HPDE6-E6E7 (cell line): ENCODE data around the gene QKI.
"Not testable (repeated sequence)": the region's sequence is repeated elsewhere in the genome, so short reads cannot be mapped to it uniquely, and the experiment has no call there.

ENCODE experiments used
- DNase-seq: peaks from one replicate; pipeline ENCODE4 v3.0.0; 2011; ENCODE audit warnings: missing footprints; ENCODE audit errors: extremely low spot score

QKI gene

DNA sequence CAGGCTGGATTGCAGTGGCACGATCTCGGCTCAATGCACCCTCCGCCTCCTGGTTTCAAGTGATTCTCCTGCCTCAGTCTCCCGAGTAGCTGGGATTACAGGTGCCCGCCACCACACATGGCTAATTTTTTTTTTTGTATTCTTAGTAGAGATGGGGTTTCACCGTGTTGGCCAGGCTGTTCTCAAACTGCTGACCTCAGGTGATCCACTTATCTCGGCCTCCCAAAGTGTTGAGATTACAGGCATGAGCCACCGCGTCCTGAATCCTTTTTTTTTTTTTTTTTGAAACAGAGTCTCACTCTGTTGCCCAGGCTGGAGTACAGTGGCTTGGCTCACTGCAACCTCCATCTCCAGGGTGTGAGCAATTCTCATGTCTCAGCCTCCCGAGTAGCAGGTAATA, 24.9 kb downstream of the QKI start:
- not testable (repeated sequence) for DNase-seq

DNA sequence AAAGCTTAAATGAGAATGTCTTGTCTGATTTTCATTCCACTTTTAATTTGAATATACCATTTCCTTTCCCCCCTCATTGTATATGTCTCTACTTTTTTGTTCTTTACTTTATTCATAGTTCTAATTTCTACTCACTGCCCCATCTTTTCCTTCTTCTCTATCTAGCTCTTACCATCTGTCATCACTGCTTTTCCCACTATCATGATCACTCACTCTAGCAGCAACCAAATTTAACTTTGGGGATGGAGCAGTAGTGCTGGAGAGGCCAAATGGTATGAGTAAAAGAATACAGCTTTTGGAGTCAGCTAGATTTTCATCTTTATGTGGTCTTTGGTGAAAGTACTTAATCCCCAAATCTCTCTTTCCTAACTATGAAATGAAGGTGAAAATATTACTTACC, 25.5 kb downstream of the QKI start:
- no peak for DNase-seq

DNA sequence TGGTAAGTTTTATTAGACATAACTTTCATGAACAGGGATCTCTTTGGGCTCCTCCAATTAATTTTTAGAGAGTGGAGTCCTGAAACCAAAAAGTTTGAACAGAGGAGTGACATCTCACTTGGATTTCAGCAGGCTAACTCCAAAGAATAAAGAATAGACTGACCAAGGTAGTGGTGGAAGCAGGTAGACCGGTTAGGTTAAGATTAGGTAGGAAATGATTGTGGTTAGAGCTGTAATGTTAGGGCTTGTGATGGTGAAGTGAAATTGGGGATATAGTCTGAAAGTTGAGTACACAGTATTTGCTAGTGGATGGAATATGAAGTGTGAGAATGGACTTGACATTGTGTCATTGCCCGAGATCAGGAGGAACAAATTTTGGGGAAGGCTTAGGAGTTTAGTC, 27.8 kb downstream of the QKI start:
- DNase-seq = no peak

DNA sequence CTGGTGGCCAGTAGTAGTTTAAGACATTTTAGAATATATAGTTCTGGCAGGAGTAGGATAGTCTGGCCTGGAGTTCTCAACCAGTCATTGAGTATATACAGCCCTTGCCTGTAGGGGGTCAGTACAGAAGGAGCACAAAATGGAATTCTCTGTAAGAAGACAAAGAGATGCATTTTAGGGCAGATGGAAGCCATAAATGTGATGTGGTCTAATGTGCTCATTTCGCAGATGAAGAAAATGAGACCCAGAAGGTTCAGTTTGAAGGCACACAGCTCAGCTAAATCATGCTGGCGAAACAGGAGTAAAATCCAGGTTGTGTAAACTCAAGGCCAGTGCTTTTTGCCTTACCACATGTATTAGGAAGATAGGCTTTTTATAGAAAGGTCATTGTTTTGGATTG, 29.6 kb downstream of the QKI start:
- DNase-seq = no peak

DNA sequence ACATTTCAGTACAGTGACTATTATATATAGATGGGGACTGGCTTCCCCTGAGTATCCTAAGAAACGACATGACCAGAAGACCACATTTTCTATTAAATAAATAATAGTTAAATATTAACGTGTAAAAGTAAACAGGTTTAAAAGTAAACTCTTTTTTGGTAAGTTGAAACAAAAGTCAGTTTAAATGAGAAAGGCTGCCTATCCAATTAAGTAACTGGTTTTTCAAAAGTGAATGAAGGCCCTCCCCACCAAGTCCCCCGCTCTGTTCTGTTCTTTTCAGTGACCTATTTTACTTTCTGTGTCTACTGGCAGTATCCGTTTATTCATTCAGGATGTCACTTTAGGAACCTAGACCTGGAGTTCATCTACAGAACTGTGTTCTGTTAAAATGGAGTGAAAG, 32.0 kb downstream of the QKI start:
- DNase-seq = no peak

DNA sequence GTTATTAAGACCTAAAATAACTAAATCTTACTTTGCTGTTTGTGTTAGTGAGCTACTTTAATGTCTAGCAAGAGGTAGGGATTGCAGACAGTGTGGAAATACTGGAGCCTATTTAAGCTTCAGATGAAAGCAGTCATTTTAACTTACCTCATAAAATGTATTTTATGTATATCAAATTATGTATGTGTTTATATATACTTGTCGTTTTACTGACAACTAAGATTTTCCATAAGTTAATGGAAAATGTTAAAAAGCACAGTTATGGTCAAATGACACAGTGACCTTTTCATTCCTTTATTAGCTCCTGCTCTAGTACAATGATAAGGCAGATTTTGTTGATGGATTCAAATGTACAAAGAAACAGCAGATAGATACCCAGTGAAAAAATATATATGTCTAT, 34.6 kb downstream of the QKI start:
- DNase-seq = no peak

DNA sequence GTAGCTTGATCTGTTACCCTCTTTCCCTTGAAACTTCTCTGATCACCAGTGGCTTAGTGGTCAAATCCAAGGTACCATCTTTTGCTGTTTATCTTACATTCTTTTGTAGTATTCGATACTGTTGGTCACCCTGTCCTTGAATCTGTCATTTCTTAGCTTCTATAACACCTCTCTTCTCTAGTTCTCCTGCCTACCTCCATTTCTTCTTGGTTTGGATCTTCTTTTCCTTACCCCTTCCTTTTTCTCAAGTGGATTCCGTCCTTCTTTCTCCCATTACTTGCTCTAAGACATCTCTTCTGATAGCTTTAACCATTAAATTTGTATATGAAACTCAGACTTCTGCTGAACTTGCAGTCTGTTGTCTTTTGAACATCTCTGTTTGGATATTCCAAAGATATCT, 39.9 kb downstream of the QKI start:
- no peak for DNase-seq

DNA sequence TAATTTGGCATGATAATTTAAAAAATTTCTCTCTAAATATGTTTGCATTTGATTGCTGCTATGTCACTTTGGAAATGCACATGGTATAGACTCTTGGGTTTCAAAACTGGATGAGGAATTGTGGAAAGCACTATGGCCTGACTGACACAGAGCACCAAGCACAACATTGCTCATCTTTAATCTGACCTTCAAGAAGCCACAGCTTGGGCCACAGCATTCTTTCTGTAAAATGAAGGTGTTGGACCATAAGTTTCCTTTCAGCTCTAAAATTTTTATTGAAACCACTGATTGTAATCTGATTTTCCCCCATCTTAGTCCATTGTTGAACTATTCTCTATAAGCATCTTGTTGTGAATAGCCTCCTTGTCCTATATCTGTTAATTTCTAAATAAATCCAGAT, 41.0 kb downstream of the QKI start:
- no peak for DNase-seq

DNA sequence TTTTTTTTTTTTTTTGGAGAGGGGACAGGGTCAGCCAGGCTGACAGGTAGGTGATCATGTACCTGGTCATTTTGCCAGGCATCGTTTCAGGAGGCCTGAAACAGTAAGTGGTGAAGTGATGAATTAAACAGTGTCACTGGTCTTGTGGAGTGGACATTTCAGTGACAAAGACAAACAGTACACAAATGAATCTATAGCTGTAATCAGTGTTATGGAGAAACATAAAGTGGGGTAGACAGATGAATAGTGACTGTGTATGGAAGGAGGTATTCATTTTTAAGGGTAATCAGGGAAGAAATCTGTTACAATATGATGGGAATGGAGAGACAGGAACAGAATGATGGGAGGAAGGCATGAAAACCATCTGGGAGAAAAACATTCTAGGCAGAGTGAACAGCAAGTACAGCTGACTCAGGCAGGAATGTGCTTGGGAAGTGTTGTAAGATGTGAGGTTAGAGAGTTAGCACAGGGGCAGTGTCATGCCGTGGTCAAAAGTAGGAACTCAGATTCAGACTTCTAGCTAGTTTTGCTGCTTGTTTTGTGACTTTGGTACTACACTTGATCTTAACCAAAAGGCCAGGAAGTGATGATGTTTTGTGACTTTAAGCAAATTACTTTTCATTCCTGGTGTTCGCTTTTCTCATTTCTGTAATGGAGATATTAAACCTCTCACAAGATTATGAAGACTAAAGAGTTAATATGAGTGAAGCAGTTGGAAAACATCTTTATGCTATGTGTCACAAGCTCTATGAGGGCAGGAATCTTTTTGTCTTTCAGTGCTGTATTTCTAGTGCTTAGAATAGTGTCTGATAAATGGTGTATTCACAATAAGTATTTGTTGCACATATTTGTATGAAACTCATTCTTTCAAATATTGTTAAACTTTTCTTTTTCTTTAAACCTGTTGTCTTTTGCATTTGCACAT, 43.4 kb downstream of the QKI start:
- DNase-seq = peak; percentile 41

DNA sequence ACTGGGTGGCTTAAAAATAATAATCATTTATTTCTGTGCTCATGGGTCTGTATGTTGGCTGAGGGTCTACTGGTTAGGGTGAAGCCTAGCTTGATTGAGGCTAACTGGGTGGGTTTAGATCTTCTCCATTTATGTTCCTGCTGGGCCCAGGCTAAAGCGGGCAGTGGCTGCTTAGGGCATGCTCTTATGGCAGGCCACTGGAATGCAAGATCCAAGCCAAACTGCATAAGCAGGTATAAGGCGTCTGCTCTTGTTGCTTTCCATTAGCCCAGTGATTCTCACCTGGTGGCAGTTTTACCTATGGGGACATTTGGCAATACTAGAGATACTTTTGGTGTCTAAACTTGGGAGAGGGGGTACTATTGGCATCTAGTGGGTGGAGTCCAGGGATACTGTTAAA, 44.5 kb downstream of the QKI start:
- DNase-seq = no peak

DNA sequence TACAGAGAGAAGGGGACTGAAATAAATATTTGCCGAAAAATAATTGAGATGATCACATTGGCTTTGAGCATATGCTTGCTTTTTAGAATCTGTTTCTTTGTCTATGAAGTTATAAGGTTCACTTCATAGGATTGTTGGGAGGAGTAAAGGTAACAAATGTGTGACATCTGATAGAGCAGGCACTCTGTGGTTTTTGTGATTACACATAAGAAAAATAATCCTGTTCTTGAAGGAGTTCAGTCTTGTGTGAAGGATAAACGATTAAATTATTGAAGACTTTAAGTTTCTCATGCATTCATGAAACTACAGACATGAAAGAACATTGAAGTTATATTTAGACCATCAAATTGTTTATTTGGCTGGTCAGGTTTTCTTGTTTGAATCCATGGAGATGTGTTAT, 45.0 kb downstream of the QKI start:
- DNase-seq = no peak

DNA sequence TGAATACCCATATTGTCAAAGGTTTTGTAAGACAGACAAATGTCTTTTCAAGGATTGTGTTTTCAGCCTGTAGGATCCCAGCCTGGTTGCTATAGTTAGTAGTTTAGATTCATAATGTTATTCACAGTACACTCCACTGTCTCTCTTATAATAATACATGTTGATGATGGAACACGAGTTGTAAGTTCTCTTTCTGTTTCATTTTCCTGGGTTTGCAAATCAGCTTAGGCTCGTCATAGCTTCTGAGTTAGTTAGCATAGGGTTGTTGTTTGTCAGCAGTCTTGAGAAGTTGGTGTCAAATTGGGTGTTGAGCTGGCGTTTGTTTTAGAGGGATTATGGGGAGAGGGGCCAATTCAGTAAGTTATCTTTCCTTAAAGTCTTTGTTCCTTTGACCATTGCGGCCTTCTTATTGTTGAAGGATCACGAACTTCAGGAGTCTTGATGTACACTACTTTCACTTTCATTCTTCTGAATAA, 45.8 kb downstream of the QKI start:
- no peak for DNase-seq

DNA sequence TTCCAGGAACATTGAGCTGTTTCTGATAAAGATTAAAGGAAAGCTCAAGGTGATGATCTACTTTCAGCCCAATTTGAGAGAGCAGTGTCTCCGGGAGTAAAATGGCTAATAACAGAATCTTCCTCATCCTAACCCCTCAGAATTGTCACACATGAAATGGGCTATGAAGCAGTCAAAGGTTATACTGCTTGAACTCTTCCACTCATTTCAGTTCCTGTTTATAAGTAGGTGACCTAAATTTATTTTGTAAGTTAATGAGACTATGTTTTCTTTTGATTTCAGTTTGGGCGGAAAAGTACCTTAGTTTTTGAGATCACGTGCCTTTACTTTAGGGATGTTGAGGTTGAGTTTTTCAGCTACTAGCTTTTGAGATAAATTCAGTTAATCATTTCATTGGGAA, 47.2 kb downstream of the QKI start:
- DNase-seq = no peak

DNA sequence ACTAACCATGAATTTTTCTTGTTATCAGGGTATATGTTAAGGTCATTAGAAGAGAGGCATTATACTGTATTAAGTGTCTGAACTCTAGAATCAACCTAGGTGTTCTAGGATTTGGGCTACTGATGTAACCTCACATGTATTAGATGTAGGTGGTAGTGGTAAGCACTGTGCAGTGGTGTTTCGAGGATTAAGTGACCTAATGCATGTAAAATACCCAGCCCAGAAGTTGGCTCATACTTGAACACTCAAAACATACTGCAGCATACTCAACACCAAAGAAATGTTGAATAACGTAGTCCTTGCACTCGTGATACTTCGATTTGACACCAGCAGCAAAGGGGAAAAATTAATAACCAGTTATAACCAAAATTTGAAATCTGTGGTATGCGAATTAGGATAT, 48.7 kb downstream of the QKI start:
- no peak for DNase-seq

DNA sequence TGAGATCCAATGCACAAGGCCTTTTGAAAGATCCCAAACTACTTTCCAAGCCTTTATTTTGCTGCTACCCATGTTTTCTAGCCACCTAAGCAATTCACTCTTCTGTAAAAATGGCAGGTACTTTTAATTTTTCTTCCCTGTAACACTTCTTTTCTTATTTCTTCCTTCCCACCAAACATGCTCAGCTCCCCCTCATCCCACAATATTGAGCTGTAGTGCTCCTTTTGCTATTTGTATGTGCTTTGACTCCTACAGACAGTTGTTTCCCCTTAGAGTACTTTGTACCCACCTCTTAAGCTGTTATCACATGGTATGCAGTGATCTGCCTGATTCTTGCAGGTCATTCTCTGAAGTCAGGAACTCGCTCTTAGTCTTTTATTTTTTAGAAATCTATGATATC, 49.3 kb downstream of the QKI start:
- no peak for DNase-seq

DNA sequence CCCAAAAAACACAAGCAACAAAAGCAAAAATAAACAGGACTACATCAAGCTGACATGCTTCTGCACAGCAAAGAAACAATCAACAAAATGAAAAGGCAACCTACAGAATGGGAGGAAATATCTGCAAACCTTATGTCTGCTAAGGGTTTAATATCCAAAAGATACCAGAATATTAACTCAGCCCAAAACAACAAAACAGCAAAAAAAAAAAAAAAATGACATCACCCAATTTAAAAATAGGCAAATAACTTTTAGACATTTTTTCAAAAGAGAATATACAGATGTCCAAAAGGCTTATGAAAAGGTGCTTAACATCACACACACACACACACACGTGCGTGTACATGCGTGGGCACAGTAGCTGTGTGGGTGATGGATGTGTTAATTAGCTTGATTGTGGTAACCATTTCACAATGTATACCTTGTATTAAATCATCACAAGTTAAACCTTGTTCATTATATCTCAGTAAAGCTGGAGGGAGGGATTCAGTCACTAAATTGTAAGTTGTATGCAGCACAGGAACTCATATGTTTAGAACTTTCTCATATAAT, 52.4 kb downstream of the QKI start:
- no peak for DNase-seq

DNA sequence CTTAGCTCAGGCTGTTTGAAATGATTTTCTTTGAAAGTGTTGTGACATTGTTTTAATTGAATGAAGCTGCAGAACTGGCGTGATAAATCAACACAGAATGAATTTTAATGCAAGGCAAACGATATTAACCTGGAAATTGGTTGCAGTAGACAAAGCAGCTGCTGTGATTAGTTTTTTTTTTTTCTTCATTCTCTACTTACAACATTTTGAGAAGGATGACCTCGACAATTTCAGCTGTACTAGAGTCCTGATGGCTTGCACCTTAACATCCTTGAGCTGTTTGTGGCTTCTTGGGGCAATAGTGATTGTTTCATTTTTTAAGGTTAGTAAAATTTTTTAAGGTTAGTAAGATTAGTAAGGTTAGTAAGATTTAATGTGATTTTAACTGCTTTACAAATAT, 54.2 kb downstream of the QKI start:
- DNase-seq = no peak

DNA sequence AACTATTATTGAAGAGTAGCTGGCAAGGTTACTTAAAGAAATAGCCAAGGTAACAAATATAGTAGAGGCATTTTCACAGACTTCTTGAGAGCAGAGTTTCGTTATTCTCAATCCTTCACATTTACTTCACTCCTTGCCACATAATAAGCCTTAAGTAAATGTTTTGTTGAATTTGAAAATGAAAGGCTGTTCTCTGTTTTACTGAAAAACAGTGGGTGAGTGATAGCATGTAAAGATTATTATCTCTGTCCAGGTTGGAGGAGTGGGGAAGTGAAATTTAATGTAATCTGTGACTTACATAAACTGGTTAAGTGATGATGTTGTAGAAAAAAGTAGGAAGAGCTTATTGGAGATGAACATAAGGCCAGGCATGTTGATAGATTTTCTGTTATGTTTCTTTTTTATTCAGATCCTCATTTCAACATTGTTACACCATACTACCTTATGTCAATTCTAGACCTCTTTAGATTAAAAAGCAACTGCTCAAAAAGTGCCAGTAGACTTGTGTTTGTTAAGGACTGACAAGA, 55.0 kb downstream of the QKI start:
- no peak for DNase-seq

DNA sequence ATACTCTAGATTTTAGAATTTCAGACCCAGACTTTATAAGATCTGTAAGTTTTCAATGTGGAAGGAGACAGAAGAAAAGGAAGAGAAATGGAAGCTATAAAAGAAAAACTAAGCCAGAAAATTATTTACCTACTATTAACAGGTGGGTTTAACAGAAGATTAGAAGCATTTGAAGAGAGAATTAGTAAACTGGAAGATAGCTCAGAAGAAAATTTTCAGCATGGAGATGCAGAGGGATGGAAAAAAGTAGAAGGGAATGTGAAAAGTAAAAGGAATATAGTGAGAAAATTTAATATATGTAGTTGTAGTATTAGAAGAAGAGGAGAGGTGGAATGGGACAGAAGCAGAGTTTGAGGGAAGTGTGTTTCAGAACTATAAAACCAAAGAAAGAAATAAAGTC, 56.1 kb downstream of the QKI start:
- DNase-seq = no peak

DNA sequence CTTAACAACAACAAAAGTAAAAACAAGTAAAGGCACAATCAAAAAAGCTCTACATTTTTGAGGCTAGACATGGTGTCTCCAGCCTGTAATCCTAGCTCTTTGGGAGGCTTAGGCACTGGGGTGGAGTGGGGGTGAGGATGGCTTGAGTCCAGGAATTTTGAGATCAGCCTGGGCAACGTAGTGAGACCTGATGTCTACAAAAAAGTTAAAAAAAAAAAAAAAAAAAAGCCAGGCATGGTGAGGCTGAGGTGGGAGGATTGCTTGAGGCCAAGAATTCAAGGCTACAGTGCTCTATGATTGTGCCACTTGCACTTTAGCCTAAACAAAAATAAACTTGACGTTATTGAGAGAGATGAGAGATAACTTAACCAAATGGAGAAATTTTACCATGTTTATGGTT, 60.1 kb downstream of the QKI start:
- no peak for DNase-seq

DNA sequence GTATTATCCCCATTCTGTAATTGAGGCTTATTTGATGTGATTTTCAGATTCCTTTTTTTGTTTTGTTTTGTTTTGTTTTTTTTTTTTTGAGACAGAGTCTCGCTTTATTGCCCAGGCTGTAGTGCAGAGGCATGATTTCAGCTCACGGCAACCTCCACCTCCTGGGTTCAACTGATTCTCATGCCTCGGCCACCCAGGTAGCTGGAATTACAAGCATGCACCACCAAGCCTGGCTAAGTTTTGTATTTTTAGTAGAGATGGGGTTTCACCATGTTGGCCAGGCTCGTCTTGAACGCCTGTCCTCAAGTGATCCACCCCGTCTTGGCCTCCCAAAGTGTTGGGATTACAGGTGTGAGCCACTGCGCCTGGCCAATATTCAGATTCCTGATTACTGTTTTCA, 62.4 kb downstream of the QKI start:
- not testable (repeated sequence) for DNase-seq

DNA sequence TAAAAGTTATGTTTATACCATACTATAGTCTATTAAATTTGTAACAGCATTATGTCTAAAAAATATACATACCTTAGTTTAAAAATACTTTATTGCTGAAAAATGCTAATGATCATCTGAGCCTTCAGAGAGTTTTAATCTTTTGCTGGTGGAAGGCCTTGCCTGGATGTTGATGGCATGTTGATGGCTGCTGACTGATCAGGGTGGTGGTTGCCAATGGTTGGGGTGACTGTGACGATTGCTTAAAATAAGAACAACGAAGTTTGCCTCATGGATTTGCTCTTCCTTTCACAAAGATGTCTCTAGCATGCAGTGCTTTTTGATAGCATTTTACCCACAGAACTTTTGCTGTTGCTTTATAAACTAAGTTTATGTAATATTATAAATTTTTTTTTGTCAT, 68.6 kb downstream of the QKI start:
- DNase-seq = no peak

DNA sequence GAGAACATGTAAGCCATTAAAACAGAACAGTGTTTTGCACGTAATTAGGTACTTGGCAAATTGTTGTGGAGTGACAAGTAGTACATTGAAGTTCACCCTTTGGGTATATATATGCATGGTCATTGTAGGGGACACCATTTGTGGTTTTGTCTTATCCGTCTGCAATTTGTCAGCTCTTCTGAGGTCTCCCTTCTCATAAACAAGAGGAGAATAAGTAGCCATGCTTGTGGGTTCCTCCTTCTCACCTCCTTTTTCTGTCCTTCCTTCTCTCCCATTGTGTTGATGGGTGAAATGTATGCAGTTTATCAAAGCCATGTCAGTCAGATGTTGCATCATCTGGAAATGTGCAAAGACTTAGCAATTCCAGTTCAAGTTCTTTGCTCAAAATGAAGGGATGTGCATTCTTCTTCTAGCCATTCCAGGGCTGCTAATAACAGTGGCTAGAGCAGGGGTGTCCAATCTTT, 70.9 kb downstream of the QKI start:
- no peak for DNase-seq
